NCI-H2196 (cell line): ENCODE results near the gene FPR2.
"Not testable (repeated sequence)": the region's sequence is repeated elsewhere in the genome, so short reads cannot be mapped to it uniquely, and the experiment has no call there.

Source experiments
- DNase-seq: peaks from one replicate; lab custom pipeline; 2025; ENCODE audit not compliant: unreplicated experiment; lab: John Stamatoyannopoulos, UW

Gene FPR2

GRCh38 chr19:51803967-51804366 is 43.0 kb downstream of the FPR2 start:
- no peak for DNase-seq

GRCh38 chr19:51804789-51805188 is 43.8 kb downstream of the FPR2 start:
- not testable (repeated sequence) for DNase-seq

GRCh38 chr19:51805396-51805795 is 44.4 kb downstream of the FPR2 start:
- DNase-seq: not testable (repeated sequence)

GRCh38 chr19:51806571-51806970 is 45.6 kb downstream of the FPR2 start:
- DNase-seq: not testable (repeated sequence)

GRCh38 chr19:51807111-51807701 is 46.2 kb downstream of the FPR2 start:
- DNase-seq: no peak

- DNase-seq: no peak
Measured at GRCh38 chr19:51807925-51808324, 46.9 kb downstream of the FPR2 start.

- DNase-seq: no peak
Measured at GRCh38 chr19:51808333-51808986, 47.5 kb downstream of the FPR2 start.

- no peak for DNase-seq
Measured at GRCh38 chr19:51809787-51810186, 48.8 kb downstream of the FPR2 start.

- DNase-seq: no peak
Measured at GRCh38 chr19:51810223-51810622, 49.2 kb downstream of the FPR2 start.

- no peak for DNase-seq
Measured at GRCh38 chr19:51811344-51811743, 50.4 kb downstream of the FPR2 start.

- no peak for DNase-seq
Measured at GRCh38 chr19:51815043-51815442, 54.1 kb downstream of the FPR2 start.

- no peak for DNase-seq
Measured at GRCh38 chr19:51816711-51817110, 55.7 kb downstream of the FPR2 start.

GRCh38 chr19:51820011-51820410 is 59.0 kb downstream of the FPR2 start:
- DNase-seq: no peak
